SIG-M5 (cell line): ENCODE results near the gene NUTF2.
"Not testable (repeated sequence)": the region's sequence is repeated elsewhere in the genome, so short reads cannot be mapped to it uniquely, and the experiment has no call there.

Experiments
- DNase-seq: peaks from one replicate; lab custom pipeline; 2025; lab: John Stamatoyannopoulos, UW

NUTF2 gene

GRCh38 chr16:67885545-67885944 lies 38.8 kb downstream of the NUTF2 start:
- no peak for DNase-seq

- DNase-seq = no peak
Measured at GRCh38 chr16:67885976-67886375, 39.2 kb downstream of the NUTF2 start.

GRCh38 chr16:67886387-67886786 lies 39.7 kb downstream of the NUTF2 start:
- no peak for DNase-seq

GRCh38 chr16:67888331-67888730 lies 41.6 kb downstream of the NUTF2 start:
- DNase-seq = no peak

- no peak for DNase-seq
Measured at GRCh38 chr16:67892375-67892774, 45.6 kb downstream of the NUTF2 start.

GRCh38 chr16:67892899-67893742 lies 46.4 kb downstream of the NUTF2 start, which contains the start of gene PSKH1:
Gene PSKH1, plus strand, starts transcription at chr16:67893254. Its CDS starts 15,496 bp downstream, at chr16:67908750.
- DNase-seq = peak; percentile 32

GRCh38 chr16:67893743-67894399 lies 47.1 kb downstream of the NUTF2 start:
- DNase-seq = no peak

- DNase-seq = no peak
Measured at GRCh38 chr16:67897231-67897630, 50.5 kb downstream of the NUTF2 start.

- no peak for DNase-seq
Measured at GRCh38 chr16:67901734-67902133, 55.0 kb downstream of the NUTF2 start.

GRCh38 chr16:67902831-67903230 lies 56.1 kb downstream of the NUTF2 start:
- no peak for DNase-seq

GRCh38 chr16:67907397-67908180 lies 60.9 kb downstream of the NUTF2 start:
- no peak for DNase-seq

- no peak for DNase-seq
Measured at GRCh38 chr16:67909056-67909742, 62.5 kb downstream of the NUTF2 start.

GRCh38 chr16:67910158-67910557 lies 63.4 kb downstream of the NUTF2 start:
- DNase-seq = no peak

GRCh38 chr16:67914758-67915495 lies 68.2 kb downstream of the NUTF2 start:
- no peak for DNase-seq

- not testable (repeated sequence) for DNase-seq
Measured at GRCh38 chr16:67915496-67915769, 68.7 kb downstream of the NUTF2 start.

GRCh38 chr16:67915831-67916723 lies 69.3 kb downstream of the NUTF2 start:
- DNase-seq = no peak

- no peak for DNase-seq
Measured at GRCh38 chr16:67917140-67917851, 70.6 kb downstream of the NUTF2 start.

GRCh38 chr16:67917852-67918236 lies 71.1 kb downstream of the NUTF2 start:
- no peak for DNase-seq

- no peak for DNase-seq
Measured at GRCh38 chr16:67919622-67920221, 73.0 kb downstream of the NUTF2 start.
